OCI-LY7 (cell line): ENCODE measurements around the gene AXIN1.

Source experiments
- EZH2phosphoT487 ChIP-seq: fragments of 200-600 bp; sonication (generic); IDR thresholded peaks from 2 replicates; pipeline ENCODE4 v1.6.1; 2018; ENCODE audit warnings: low read depth, borderline replicate concordance, mild to moderate bottlenecking, mixed run types, antibody characterized with exemption, low read length, moderate library complexity, mixed read lengths
- TF ChIP-seq, protein P1 (sequence below): fragments of 200-600 bp; sonication (generic); conservative IDR thresholded peaks from 2 replicates; pipeline ENCODE4 v1.5.1; 2014; ENCODE audit warnings: mild to moderate bottlenecking, antibody characterized with exemption, low read length, moderate library complexity, mixed read lengths

DNA sequence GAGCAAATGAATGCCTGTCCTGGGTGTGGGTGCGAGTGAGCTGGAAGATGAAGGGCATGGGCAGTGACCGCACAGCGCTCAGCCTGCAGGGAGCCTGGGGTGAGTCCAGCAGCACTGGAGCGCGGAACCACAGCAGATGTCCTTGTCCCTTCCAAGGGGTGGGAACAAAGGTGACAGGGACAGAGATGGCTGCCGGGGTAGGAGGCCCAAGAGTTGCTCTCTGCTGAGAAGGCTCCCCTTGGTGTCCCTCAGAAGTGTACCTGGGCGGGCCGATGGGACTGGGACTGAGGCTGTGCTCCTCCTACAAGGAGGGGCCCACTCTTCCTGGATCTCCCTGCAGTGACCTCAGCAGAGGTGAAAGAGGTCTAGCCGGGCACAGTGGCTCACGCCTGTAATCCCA is 36.8 kb upstream of the AXIN1 start:
- TF ChIP-seq, protein P1, sequence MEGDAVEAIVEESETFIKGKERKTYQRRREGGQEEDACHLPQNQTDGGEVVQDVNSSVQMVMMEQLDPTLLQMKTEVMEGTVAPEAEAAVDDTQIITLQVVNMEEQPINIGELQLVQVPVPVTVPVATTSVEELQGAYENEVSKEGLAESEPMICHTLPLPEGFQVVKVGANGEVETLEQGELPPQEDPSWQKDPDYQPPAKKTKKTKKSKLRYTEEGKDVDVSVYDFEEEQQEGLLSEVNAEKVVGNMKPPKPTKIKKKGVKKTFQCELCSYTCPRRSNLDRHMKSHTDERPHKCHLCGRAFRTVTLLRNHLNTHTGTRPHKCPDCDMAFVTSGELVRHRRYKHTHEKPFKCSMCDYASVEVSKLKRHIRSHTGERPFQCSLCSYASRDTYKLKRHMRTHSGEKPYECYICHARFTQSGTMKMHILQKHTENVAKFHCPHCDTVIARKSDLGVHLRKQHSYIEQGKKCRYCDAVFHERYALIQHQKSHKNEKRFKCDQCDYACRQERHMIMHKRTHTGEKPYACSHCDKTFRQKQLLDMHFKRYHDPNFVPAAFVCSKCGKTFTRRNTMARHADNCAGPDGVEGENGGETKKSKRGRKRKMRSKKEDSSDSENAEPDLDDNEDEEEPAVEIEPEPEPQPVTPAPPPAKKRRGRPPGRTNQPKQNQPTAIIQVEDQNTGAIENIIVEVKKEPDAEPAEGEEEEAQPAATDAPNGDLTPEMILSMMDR = no peak
- no peak for TF ChIP-seq EZH2phosphoT487
